Measurements from ENCODE around the gene SULF2. TPM values are rescaled to one million over a fixed set of nuclear protein-coding genes. Genes with fewer than 3 reads are reported as not detected.

SULF2 gene
- total and polyA plus RNA-seq, 2 of the 13 experiments (the other 11 are each of a cell fraction or from before 2014, with no cell fraction given): 7.2 to 50.9 TPM

- TF ChIP-seq TBP (CRISPR knock-in tag; IDR thresholded peaks at IDR 0.05): no peak
- TF ChIP-seq SOX13 (IDR thresholded peaks at IDR 0.05): no peak
- TF ChIP-seq SOX13 (CRISPR knock-in tag; conservative IDR thresholded peaks at IDR 0.05 in 1 of 2, IDR thresholded peaks at IDR 0.05 in 1 of 2): 0 out of 4 replicates have a peak, but pooled peaks of 1 of the 2 experiments have one; percentile 14
- 0 out of 2 replicates have a peak, but pooled peaks have one; percentile 28 for TF ChIP-seq NFIB (CRISPR knock-in tag; IDR thresholded peaks at IDR 0.05; ENCODE audit: borderline replicate concordance)
- TF ChIP-seq KDM5B (CRISPR knock-in tag; IDR thresholded peaks at IDR 0.05; ENCODE audit: borderline replicate concordance): peak; percentile 58; the same call in 1 of the 2 replicates
- TF ChIP-seq KLF11 (CRISPR knock-in tag; IDR thresholded peaks at IDR 0.05): peak; percentile 67; the same call in 1 of the 2 replicates
- 0 out of 2 replicates have a peak, but pooled peaks have one; percentile 10 for TF ChIP-seq MYC (CRISPR knock-in tag; IDR thresholded peaks at IDR 0.05; ENCODE audit: borderline replicate concordance)
- TF ChIP-seq E2F2 (CRISPR knock-in tag; IDR thresholded peaks at IDR 0.05; ENCODE audit: borderline replicate concordance): no peak
- TF ChIP-seq ZNF605 (CRISPR knock-in tag; IDR thresholded peaks at IDR 0.05): 0 out of 2 replicates have a peak, but pooled peaks have one; percentile 58
- TF ChIP-seq STAG1 (CRISPR knock-in tag; IDR thresholded peaks at IDR 0.05): peak; percentile 95
- TF ChIP-seq ZNF30 (CRISPR knock-in tag; IDR thresholded peaks at IDR 0.05): no peak
- no peak for TF ChIP-seq ZFP82 (CRISPR knock-in tag; IDR thresholded peaks at IDR 0.05; ENCODE audit: borderline replicate concordance)
- TF ChIP-seq PRDM10 (CRISPR knock-in tag; IDR thresholded peaks at IDR 0.05; ENCODE audit: low read depth): 0 out of 2 replicates have a peak, but pooled peaks have one; percentile 55
- TF ChIP-seq SALL1 (CRISPR knock-in tag; IDR thresholded peaks at IDR 0.05): peak; percentile 80
- TF ChIP-seq NR2F1 (CRISPR knock-in tag; IDR thresholded peaks at IDR 0.05): 0 out of 4 replicates have a peak, but pooled peaks of 1 of the 2 experiments have one; percentile 22
- peak; percentile 13; the same call in 1 of the 2 replicates for TF ChIP-seq TBX2 (CRISPR knock-in tag; IDR thresholded peaks at IDR 0.05; ENCODE audit: borderline replicate concordance)
- no peak; the same call in 1 of the 2 replicates for TF ChIP-seq PAXIP1 (CRISPR knock-in tag; conservative IDR thresholded peaks at IDR 0.05)
- no peak for TF ChIP-seq U2AF2 (IDR thresholded peaks at IDR 0.05; ENCODE audit: low read depth, low read length)
- TF ChIP-seq MXI1 (IDR thresholded peaks at IDR 0.05; ENCODE audit: borderline replicate concordance, low read depth, low read length): 0 out of 3 replicates have a peak, but pooled peaks have one; percentile 26
- TF ChIP-seq ZBTB20 (CRISPR knock-in tag; IDR thresholded peaks at IDR 0.05; ENCODE audit: borderline replicate concordance, low read depth): no peak
- TF ChIP-seq NFRKB (IDR thresholded peaks at IDR 0.05): no peak
Measured at GRCh38 chr20:47663354-47664067, 121.8 kb downstream of the SULF2 start (continued).

Measured in HepG2 (cell line).